Fibroblast of villous mesenchyme (primary cell): ENCODE measurements around the gene DHRSX. TPM values are rescaled to one million over a fixed set of nuclear protein-coding genes. Genes with fewer than 3 reads are reported as not detected.
"Not testable (repeated sequence)": the region's sequence is repeated elsewhere in the genome, so short reads cannot be mapped to it uniquely, and the experiment has no call there.

Experiments used
- DNase-seq: peaks from one replicate; pipeline ENCODE4 v3.0.0-alpha.2; 2010; ENCODE audit warnings: low read depth
- H3K4me3 ChIP-seq: 2 replicates; pipeline ENCODE4 v1.5.1; 2011; ENCODE audit warnings: low read depth, mild to moderate bottlenecking, low read length
- total RNA-seq: library from RNA; depleted of rRNA; stranded (reverse); fragments of >200 nt; gene quantifications from 2 replicates; pipeline ENCODE4 v1.2.3, GENCODE V29; 2012
- TF ChIP-seq, protein P1 (sequence below): IDR thresholded peaks from 2 replicates; pipeline ENCODE4 v1.5.1; 2012; ENCODE audit warnings: low read depth, mild to moderate bottlenecking, low read length; ENCODE audit not compliant: insufficient read depth

The DHRSX gene
- total RNA-seq, 1 donor, result 24.6 TPM

GRCh38 chrX:2483398-2484060 is 17.2 kb downstream of the DHRSX start:
- TF ChIP-seq, protein P1, sequence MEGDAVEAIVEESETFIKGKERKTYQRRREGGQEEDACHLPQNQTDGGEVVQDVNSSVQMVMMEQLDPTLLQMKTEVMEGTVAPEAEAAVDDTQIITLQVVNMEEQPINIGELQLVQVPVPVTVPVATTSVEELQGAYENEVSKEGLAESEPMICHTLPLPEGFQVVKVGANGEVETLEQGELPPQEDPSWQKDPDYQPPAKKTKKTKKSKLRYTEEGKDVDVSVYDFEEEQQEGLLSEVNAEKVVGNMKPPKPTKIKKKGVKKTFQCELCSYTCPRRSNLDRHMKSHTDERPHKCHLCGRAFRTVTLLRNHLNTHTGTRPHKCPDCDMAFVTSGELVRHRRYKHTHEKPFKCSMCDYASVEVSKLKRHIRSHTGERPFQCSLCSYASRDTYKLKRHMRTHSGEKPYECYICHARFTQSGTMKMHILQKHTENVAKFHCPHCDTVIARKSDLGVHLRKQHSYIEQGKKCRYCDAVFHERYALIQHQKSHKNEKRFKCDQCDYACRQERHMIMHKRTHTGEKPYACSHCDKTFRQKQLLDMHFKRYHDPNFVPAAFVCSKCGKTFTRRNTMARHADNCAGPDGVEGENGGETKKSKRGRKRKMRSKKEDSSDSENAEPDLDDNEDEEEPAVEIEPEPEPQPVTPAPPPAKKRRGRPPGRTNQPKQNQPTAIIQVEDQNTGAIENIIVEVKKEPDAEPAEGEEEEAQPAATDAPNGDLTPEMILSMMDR, result no peak
- DNase-seq, result no peak
- H3K4me3 ChIP-seq, result no peak overlapping the region

DNA sequence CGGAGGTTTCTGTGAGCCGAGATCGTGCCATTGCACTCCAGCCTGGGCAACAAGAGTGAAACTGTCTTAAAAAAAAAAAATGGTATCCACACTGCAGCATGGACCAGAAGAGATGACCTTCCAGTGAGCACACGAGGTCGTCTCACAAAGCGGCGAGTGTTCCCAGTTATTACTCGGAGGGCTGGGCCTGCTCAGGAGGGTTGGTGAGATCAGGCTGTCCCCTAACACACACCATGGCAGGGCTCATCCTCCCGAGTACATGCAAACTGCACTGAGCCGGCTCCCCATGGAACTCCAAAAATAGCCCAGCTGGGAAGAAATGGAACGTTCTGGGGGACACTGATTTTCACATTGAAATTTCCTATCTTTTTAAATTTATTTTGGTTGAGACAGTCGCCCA is 19.2 kb downstream of the DHRSX start:
- H3K4me3 ChIP-seq, DNase-seq: not testable (repeated sequence)

DNA sequence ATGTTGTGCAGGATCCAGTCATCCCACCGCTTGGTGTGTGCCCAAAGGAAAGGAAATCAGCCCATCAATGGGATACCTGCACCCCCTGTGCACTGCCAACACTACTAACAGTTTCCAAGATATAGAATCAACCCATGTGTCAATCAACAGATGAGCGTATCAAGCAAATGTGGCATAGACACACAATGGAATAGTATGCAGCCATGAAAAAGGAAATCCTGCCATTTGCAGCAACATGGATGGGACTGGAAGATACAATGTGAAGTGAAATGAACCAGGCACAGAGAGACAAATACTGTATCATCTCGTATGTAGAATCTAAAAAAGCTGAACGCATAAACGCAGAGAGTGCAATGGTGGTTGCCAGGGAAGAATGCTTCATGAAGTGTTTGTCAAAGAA is 20.8 kb downstream of the DHRSX start:
- H3K4me3 ChIP-seq, DNase-seq: not testable (repeated sequence)

- TF ChIP-seq, protein P1, result no peak
- no peak overlapping the region for H3K4me3 ChIP-seq
- no peak for DNase-seq
Measured at GRCh38 chrX:2479420-2479780, 21.4 kb downstream of the DHRSX start.

- no peak overlapping the region for H3K4me3 ChIP-seq
- TF ChIP-seq, protein P1, result no peak
- DNase-seq, result no peak
Measured at GRCh38 chrX:2478546-2479419, 22.0 kb downstream of the DHRSX start.

DNA sequence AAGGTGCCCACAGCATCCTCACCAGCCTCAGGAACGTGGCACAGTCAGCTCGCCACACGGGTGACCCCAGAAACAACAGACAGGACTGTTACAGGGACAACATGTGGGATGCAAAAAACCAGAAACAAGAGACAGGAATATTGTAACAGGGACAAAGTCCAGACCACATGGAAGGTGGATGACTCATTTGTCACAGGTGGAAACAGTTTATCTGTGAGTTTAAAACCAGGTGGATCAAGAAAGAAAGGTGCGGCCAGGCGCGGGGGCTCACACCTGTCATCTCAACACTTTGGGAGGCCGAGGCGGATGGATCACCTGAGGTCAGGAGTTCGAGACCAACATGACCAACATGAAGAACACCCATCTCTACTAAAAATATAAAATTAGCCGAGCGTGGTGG is 23.5 kb downstream of the DHRSX start:
- DNase-seq, H3K4me3 ChIP-seq: not testable (repeated sequence)

- no peak overlapping the region for H3K4me3 ChIP-seq
- no peak for DNase-seq
- TF ChIP-seq, protein P1, result no peak
Measured at GRCh38 chrX:2474963-2475726, 25.6 kb downstream of the DHRSX start.

DNA sequence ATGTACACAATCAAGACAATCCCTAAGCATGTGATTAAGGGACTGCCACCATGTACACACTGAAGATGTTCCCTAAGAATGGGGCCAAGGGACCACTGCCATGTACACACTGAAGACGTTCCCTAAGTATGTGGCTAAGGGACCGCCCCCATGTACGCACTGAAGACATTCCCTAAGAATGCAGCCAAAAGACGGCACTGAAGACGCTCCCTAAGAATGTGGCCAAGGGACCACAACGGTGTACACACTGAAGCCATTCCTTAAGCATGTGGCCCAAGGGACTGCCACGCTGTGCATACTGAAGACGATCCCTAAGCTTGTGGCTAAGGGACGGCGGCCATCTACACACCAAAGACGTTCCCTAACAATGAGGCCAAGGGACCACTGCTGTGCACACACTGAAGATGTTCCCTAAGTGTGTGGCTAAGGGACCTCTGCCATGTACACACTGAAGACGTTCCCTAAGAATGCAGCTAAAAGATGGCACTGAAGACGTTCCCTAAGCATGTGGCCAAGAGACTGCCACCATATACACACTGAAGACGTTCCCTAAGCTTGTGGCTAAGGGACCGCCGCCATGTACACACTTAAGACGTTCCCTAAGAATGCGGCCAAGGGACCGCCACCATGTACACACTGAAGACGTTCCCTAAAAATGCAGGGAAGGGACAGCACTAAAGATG is 26.4 kb downstream of the DHRSX start:
- TF ChIP-seq, protein P1, result no peak
- no peak overlapping the region for H3K4me3 ChIP-seq
- no peak for DNase-seq

DNA sequence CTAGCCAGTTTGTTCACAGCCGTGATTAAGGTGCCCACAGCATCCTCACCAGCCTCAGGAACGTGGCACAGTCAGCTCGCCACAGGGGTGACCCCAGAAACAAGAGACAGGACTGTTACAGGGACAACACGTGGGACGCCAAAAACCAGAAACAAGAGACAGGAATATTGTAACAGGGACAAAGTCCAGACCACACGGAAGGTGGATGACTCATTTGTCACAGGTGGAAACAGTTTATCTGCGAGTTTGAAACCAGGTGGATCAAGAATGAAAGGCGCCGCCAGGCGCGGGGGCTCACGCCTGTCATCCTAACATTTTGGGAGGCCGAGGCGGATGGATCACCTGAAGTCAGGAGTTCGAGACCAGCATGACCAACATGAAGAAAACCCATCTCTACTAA is 27.7 kb downstream of the DHRSX start:
- H3K4me3 ChIP-seq, DNase-seq: not testable (repeated sequence)
